Measurements from ENCODE around the gene PTPRN2. TPM values are rescaled to one million over a fixed set of nuclear protein-coding genes. Genes with fewer than 3 reads are reported as not detected.
A peak's percentile ranks its signal among the peaks of the same experiment; 100 is the strongest.

The PTPRN2 gene
- total RNA-seq, 1 experiment from 2014 or later = 2.1 TPM

GRCh38 chr7:158228986-158229385 is 358.6 kb downstream of the PTPRN2 start:
- Histone ChIP-seq H3K27me3 (ENCODE audit: insufficient read depth, low read length) (no peaks in the 10 kb centered on the region), H3K9ac (ENCODE audit: low read length) (no peak overlapping the region), H4K20me1 (ENCODE audit: insufficient read depth) (no peaks in the 10 kb centered on the region), H3K79me2 (ENCODE audit: insufficient read depth, low read length) (no peaks in the 10 kb centered on the region), H3K9me3 (ENCODE audit: control insufficient read depth in 1 of 2, insufficient read depth in 1 of 2, low read depth in 1 of 2, low read length in 2 of 2) (peaks cover 7 to 10% of the 10 kb centered on the region in 2 experiments; a peak in 1 of 4 replicates), H3K4me3 (replicated peaks in 1 of 2; ENCODE audit: low read depth in 1 of 2, low read length in 2 of 2) (no peak overlapping the region), H3K4me2 (ENCODE audit: low read length) (no peak overlapping the region), H3K9me2 (ENCODE audit: insufficient read depth) (no peaks in the 10 kb centered on the region), H3K4me1 (ENCODE audit: control insufficient read depth in 1 of 2, insufficient read depth in 2 of 2, low read length in 2 of 2) (no peaks in the 10 kb centered on the region), H3K27ac (ENCODE audit: low read depth, low read length) (no peak overlapping the region), H2AFZ (ENCODE audit: low read depth, low read length, poor library complexity, severe bottlenecking) (no peak overlapping the region), H3K36me3 (ENCODE audit: control insufficient read depth in 1 of 2, insufficient read depth in 2 of 2, low read length in 2 of 2) (no peaks in the 10 kb centered on the region)
- ChIA-PET CTCF (no interaction called here), RAD21 (ENCODE audit: low non-redundant PET in 1 of 2, low total read pairs in 2 of 2, uncharacterized antibody in 2 of 2, unreplicated experiment in 2 of 2) (no interaction called here), POLR2A (no interaction called here)
- intact Hi-C loops (cut with micrococcal nuclease) = loop anchor here (2.0 kb wide), 2 partner anchors 174 to 796 kb away; no protein-coding TSS in a partner anchor
- DNase-seq (ENCODE audit: low read depth, low spot score) (peak; percentile 13), ATAC-seq (peak; percentile 58)
- no TSS peak for BruUV-seq (replicated peaks)
- TF ChIP-seq RAD21 (IDR thresholded peaks at IDR 0.05; ENCODE audit: low read depth) (peak; percentile 79), ZFX (IDR thresholded peaks at IDR 0.05) (no peak), SIN3A (IDR thresholded peaks at IDR 0.05; ENCODE audit: low read depth) (no peak), MAX (IDR thresholded peaks at IDR 0.05) (no peak), YY1 (IDR thresholded peaks at IDR 0.05; ENCODE audit: extremely low read depth, insufficient replicate concordance, low read depth, low read length) (no peak), FOSL1 (IDR thresholded peaks at IDR 0.05; ENCODE audit: low read depth) (no peak), ZNF274 (IDR thresholded peaks at IDR 0.05; ENCODE audit: low read depth, low read length) (no peak), JUND (IDR thresholded peaks at IDR 0.05) (no peak), EZH2phosphoT487 (IDR thresholded peaks at IDR 0.05; ENCODE audit: borderline replicate concordance) (no peak), POLR2A (IDR thresholded peaks at IDR 0.05; ENCODE audit: borderline replicate concordance, extremely low read depth, insufficient read depth, insufficient read length) (no peak), ZBTB33 (IDR thresholded peaks at IDR 0.05; ENCODE audit: extremely low read depth, insufficient replicate concordance, low read length) (no peak), EZH2 (IDR thresholded peaks at IDR 0.05) (no peak), CEBPB (IDR thresholded peaks at IDR 0.05; ENCODE audit: low read depth) (no peak), EGR1 (IDR thresholded peaks at IDR 0.05; ENCODE audit: low read depth) (no peak), CBX3 (IDR thresholded peaks at IDR 0.05; ENCODE audit: low read depth) (peak; percentile 32; the same call in 1 of the 2 replicates), ELF1 (IDR thresholded peaks at IDR 0.05; ENCODE audit: borderline replicate concordance, low read depth) (no peak), TCF7L2 (IDR thresholded peaks at IDR 0.05; ENCODE audit: borderline replicate concordance, extremely low read depth, insufficient read depth, insufficient read length) (no peak), SP1 (IDR thresholded peaks at IDR 0.05; ENCODE audit: low read depth) (no peak), POLR2AphosphoS5 (IDR thresholded peaks at IDR 0.05; ENCODE audit: low read depth, low read length) (no peak)
- TF ChIP-seq, protein P1, sequence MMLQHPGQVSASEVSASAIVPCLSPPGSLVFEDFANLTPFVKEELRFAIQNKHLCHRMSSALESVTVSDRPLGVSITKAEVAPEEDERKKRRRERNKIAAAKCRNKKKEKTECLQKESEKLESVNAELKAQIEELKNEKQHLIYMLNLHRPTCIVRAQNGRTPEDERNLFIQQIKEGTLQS (IDR thresholded peaks at IDR 0.05) = no peak
- TF ChIP-seq, protein P2, sequence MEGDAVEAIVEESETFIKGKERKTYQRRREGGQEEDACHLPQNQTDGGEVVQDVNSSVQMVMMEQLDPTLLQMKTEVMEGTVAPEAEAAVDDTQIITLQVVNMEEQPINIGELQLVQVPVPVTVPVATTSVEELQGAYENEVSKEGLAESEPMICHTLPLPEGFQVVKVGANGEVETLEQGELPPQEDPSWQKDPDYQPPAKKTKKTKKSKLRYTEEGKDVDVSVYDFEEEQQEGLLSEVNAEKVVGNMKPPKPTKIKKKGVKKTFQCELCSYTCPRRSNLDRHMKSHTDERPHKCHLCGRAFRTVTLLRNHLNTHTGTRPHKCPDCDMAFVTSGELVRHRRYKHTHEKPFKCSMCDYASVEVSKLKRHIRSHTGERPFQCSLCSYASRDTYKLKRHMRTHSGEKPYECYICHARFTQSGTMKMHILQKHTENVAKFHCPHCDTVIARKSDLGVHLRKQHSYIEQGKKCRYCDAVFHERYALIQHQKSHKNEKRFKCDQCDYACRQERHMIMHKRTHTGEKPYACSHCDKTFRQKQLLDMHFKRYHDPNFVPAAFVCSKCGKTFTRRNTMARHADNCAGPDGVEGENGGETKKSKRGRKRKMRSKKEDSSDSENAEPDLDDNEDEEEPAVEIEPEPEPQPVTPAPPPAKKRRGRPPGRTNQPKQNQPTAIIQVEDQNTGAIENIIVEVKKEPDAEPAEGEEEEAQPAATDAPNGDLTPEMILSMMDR (IDR thresholded peaks at IDR 0.05 in 2 of 3, conservative IDR thresholded peaks at IDR 0.05 in 1 of 3; ENCODE audit: borderline replicate concordance in 1 of 3, insufficient read depth in 1 of 3, low read depth in 2 of 3, low read length in 2 of 3) = peak; percentile 25 to 49 (median 47); a peak in 4 of 6 replicates
- TF ChIP-seq, protein P3, sequence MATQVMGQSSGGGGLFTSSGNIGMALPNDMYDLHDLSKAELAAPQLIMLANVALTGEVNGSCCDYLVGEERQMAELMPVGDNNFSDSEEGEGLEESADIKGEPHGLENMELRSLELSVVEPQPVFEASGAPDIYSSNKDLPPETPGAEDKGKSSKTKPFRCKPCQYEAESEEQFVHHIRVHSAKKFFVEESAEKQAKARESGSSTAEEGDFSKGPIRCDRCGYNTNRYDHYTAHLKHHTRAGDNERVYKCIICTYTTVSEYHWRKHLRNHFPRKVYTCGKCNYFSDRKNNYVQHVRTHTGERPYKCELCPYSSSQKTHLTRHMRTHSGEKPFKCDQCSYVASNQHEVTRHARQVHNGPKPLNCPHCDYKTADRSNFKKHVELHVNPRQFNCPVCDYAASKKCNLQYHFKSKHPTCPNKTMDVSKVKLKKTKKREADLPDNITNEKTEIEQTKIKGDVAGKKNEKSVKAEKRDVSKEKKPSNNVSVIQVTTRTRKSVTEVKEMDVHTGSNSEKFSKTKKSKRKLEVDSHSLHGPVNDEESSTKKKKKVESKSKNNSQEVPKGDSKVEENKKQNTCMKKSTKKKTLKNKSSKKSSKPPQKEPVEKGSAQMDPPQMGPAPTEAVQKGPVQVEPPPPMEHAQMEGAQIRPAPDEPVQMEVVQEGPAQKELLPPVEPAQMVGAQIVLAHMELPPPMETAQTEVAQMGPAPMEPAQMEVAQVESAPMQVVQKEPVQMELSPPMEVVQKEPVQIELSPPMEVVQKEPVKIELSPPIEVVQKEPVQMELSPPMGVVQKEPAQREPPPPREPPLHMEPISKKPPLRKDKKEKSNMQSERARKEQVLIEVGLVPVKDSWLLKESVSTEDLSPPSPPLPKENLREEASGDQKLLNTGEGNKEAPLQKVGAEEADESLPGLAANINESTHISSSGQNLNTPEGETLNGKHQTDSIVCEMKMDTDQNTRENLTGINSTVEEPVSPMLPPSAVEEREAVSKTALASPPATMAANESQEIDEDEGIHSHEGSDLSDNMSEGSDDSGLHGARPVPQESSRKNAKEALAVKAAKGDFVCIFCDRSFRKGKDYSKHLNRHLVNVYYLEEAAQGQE (IDR thresholded peaks at IDR 0.05; ENCODE audit: low read depth) = no peak
